Measurements from ENCODE around the gene ZBTB20. TPM values are rescaled to one million over a fixed set of nuclear protein-coding genes. Genes with fewer than 3 reads are reported as not detected.

Gene ZBTB20
- total and polyA plus RNA-seq, 2 donors from 2014 or later = 0.99 to 142 TPM

DNA sequence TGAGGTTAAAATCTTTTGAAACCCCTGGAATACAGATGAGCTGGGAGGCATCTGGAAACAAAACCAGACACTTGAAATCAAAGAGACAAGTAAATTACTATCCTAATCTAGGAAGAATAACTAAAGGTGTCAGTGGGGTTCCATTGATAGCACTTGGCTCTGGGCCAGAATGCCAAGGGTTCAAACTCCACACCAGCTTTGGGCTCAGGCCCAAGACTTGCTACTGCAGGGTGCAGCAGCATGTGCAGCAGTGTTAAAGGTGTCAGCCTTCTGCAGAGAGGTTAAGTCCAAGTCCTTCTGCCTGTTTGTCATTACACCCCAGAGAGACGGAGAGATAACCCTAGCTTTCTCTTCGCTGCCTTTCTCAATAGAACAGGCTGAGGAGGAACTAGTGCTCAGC lies 579.3 kb downstream of the ZBTB20 start:
- H3K4me1 ChIP-seq (ENCODE audit: control insufficient read depth in 2 of 3, insufficient read depth in 2 of 3, low read depth in 1 of 3, low read length in 3 of 3) = peaks cover 0 to 13% (median 9%) of the 10 kb centered on the region in 3 donors
- H3K27ac ChIP-seq (ENCODE audit: low read depth in 2 of 2, low read length in 2 of 2) = no peak overlapping the region
- intact Hi-C loops (cut with DNase I) = no loop called here
- DNase-seq (no peak), FAIRE-seq (no peak)
- no peaks in the 10 kb centered on the region for H3K27me3 ChIP-seq (ENCODE audit: control insufficient read depth, insufficient read depth, low read length)
- H3K9ac ChIP-seq (ENCODE audit: low read length in 3 of 3) = no peak overlapping the region
- H3K36me3 ChIP-seq (ENCODE audit: control insufficient read depth in 2 of 3, insufficient read depth in 3 of 3, low read length in 3 of 3) = peaks cover 0 to 2% (median 0%) of the 10 kb centered on the region in 3 donors
- TF ChIP-seq, protein P1, sequence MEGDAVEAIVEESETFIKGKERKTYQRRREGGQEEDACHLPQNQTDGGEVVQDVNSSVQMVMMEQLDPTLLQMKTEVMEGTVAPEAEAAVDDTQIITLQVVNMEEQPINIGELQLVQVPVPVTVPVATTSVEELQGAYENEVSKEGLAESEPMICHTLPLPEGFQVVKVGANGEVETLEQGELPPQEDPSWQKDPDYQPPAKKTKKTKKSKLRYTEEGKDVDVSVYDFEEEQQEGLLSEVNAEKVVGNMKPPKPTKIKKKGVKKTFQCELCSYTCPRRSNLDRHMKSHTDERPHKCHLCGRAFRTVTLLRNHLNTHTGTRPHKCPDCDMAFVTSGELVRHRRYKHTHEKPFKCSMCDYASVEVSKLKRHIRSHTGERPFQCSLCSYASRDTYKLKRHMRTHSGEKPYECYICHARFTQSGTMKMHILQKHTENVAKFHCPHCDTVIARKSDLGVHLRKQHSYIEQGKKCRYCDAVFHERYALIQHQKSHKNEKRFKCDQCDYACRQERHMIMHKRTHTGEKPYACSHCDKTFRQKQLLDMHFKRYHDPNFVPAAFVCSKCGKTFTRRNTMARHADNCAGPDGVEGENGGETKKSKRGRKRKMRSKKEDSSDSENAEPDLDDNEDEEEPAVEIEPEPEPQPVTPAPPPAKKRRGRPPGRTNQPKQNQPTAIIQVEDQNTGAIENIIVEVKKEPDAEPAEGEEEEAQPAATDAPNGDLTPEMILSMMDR (IDR thresholded peaks at IDR 0.05; ENCODE audit: borderline replicate concordance, extremely low read depth, insufficient read depth) = no peak
- no peak overlapping the region for H3K4me3 ChIP-seq (ENCODE audit: low read length in 3 of 3)
- H3K9me3 ChIP-seq (ENCODE audit: control insufficient read depth in 2 of 3, insufficient read depth in 1 of 3, low read length in 3 of 3) = no peaks in the 10 kb centered on the region

DNA sequence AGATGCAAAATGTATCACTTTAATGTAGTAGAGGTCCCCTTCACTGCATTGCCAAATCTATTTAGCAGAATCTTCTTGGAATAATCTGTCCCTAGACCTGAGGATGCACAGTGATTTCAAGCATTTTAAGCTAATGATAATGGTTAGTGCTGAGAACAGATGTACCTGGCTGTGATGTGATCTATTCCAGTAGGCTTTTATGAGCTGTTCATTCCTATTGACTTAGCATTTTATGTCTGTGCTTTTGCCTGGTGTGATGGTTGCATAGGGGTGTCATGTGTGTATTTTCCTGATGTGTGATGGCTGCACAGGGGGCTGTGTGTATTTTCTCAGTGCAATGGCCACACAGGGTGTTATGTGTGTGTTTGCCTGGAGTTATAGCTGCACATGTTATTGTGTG lies 580.3 kb downstream of the ZBTB20 start:
- H3K27ac ChIP-seq (ENCODE audit: low read depth in 2 of 2, low read length in 2 of 2) = no peak overlapping the region
- H3K4me1 ChIP-seq (ENCODE audit: control insufficient read depth in 2 of 3, insufficient read depth in 2 of 3, low read depth in 1 of 3, low read length in 3 of 3) = peaks cover 0 to 13% (median 9%) of the 10 kb centered on the region in 3 donors
- DNase-seq (no peak), FAIRE-seq (no peak)
- H3K27me3 ChIP-seq (ENCODE audit: control insufficient read depth, insufficient read depth, low read length) = no peaks in the 10 kb centered on the region
- H3K36me3 ChIP-seq (ENCODE audit: control insufficient read depth in 2 of 3, insufficient read depth in 3 of 3, low read length in 3 of 3) = peaks cover 0 to 2% (median 0%) of the 10 kb centered on the region in 3 donors
- intact Hi-C loops (cut with DNase I) = no loop called here
- H3K9me3 ChIP-seq (ENCODE audit: control insufficient read depth in 2 of 3, insufficient read depth in 1 of 3, low read length in 3 of 3) = peaks cover 0 to under 1% (median 0%) of the 10 kb centered on the region in 3 donors
- TF ChIP-seq, protein P1 (IDR thresholded peaks at IDR 0.05; ENCODE audit: borderline replicate concordance, extremely low read depth, insufficient read depth) = no peak
- no peak overlapping the region for H3K9ac ChIP-seq (ENCODE audit: low read length in 3 of 3)
- no peak overlapping the region for H3K4me3 ChIP-seq (ENCODE audit: low read length in 3 of 3)

DNA sequence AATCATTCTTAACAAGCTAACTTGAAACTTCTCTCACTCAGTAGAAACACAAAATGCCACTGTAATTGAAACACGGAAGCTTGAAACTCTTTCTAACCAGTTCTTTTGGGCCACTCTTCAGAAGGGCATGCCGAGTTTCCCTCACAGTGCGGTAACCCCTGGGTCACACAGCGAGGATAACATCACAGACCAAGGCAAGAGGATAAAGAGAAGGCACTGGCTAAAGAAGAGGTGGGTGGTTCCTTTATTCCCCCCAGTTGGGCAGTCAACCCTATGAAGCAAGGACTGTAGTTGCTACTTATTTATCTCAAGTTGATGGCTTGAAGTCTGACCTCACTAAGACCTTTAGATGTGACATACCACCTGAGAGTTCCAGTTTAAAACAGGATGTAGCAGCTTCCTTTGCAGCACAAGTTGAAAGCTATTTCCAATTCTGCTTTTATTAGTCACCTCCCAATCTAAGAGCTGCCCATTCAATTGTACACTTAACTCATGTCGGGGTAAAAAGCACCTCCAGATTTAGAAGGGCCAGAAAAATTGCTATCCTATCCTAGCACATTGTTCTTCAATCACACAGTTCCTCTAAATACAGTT lies 580.8 kb downstream of the ZBTB20 start:
- Histone ChIP-seq H3K4me3 (ENCODE audit: low read length in 3 of 3) (no peak overlapping the region), H3K27me3 (ENCODE audit: control insufficient read depth, insufficient read depth, low read length) (no peaks in the 10 kb centered on the region), H3K4me1 (ENCODE audit: control insufficient read depth in 2 of 3, insufficient read depth in 2 of 3, low read depth in 1 of 3, low read length in 3 of 3) (peaks cover 0 to 8% (median 6%) of the 10 kb centered on the region in 3 donors), H3K9ac (ENCODE audit: low read length in 3 of 3) (no peak overlapping the region), H3K27ac (ENCODE audit: low read depth in 2 of 2, low read length in 2 of 2) (no peak overlapping the region), H3K36me3 (ENCODE audit: control insufficient read depth in 2 of 3, insufficient read depth in 3 of 3, low read length in 3 of 3) (peaks cover 0 to 2% (median 0%) of the 10 kb centered on the region in 3 donors), H3K9me3 (ENCODE audit: control insufficient read depth in 2 of 3, insufficient read depth in 1 of 3, low read length in 3 of 3) (peaks cover 0 to 3% (median 0%) of the 10 kb centered on the region in 3 donors)
- TF ChIP-seq, protein P1 (IDR thresholded peaks at IDR 0.05; ENCODE audit: borderline replicate concordance, extremely low read depth, insufficient read depth) = no peak
- intact Hi-C loops (cut with DNase I) = no loop called here
- FAIRE-seq = no peak
- no peak for DNase-seq

Data from kidney (tissue), 14 donors.